Astrocyte of the cerebellum (primary cell): ENCODE results near the gene LRRC8D.

Source experiments
- DNase-seq: peaks from one replicate; pipeline ENCODE4 v3.0.0-alpha.2; 2011; ENCODE audit warnings: low read depth
- H3K4me3 ChIP-seq: 2 replicates; pipeline ENCODE4 v1.5.1; 2011; ENCODE audit warnings: mild to moderate bottlenecking, low read depth, low read length, moderate library complexity
- CTCF ChIP-seq: IDR thresholded peaks from 2 replicates; pipeline ENCODE4 v1.5.1; 2012; ENCODE audit warnings: low read length, low read depth, moderate library complexity, mild to moderate bottlenecking; ENCODE audit errors: missing control alignments
- in situ Hi-C: cut with HindIII; loops from 2 replicates; pipeline ENCODE4 v1.10.0; 2017; ENCODE audit warnings: low sequenced_read_pairs

The LRRC8D gene

GRCh38 chr1:89953929-89954328 is 133.1 kb downstream of the LRRC8D start:
- no peak overlapping the region for H3K4me3 ChIP-seq
- no peak for TF ChIP-seq CTCF
- no peak for DNase-seq
- in situ Hi-C loops, result loop anchor here (25.0 kb wide), 1 partner anchor 317 kb away; the partner anchor contains the start of gene LRRC8C

- no peak for DNase-seq
- H3K4me3 ChIP-seq, result no peak overlapping the region
- TF ChIP-seq CTCF, result no peak
- in situ Hi-C loops, result loop anchor here (25.0 kb wide), 1 partner anchor 317 kb away; the partner anchor contains the start of gene LRRC8C
Measured at GRCh38 chr1:89954401-89954800, 133.6 kb downstream of the LRRC8D start.

- in situ Hi-C loops, result loop anchor here (25.0 kb wide), 1 partner anchor 318 kb away; the partner anchor contains the start of gene LRRC8C
- no peak for TF ChIP-seq CTCF
- DNase-seq, result no peak
- no peak overlapping the region for H3K4me3 ChIP-seq
Measured at GRCh38 chr1:89955311-89956205, 134.7 kb downstream of the LRRC8D start.

- DNase-seq, result no peak
- no peak overlapping the region for H3K4me3 ChIP-seq
- in situ Hi-C loops, result loop anchor here (25.0 kb wide), 1 partner anchor 320 kb away; the partner anchor contains the start of gene LRRC8C
Measured at GRCh38 chr1:89957107-89957506, 136.3 kb downstream of the LRRC8D start.

GRCh38 chr1:89958851-89959654 is 138.2 kb downstream of the LRRC8D start:
- TF ChIP-seq CTCF, result no peak
- no peak overlapping the region for H3K4me3 ChIP-seq
- in situ Hi-C loops, result loop anchor here (25.0 kb wide), 1 partner anchor 322 kb away; the partner anchor contains the start of gene LRRC8C
- no peak for DNase-seq

More at GRCh38 chr1:89957107-89957506, 136.3 kb downstream of the LRRC8D start:
- no peak for TF ChIP-seq CTCF

- in situ Hi-C loops, result loop anchor here (25.0 kb wide), 1 partner anchor 322 kb away; the partner anchor contains the start of gene LRRC8C
- no peak overlapping the region for H3K4me3 ChIP-seq
- no peak for TF ChIP-seq CTCF
- no peak for DNase-seq
Measured at GRCh38 chr1:89959719-89960118, 138.9 kb downstream of the LRRC8D start.
